ENCODE data around the gene BCAS3. TPM values are rescaled to one million over a fixed set of nuclear protein-coding genes. Genes with fewer than 3 reads are reported as not detected.

The BCAS3 gene
- total and polyA plus RNA-seq, 4 donors, result 5.8 to 24.6 (median 10.1) TPM

GRCh38 chr17:61253362-61253761, 575.7 kb downstream of the BCAS3 start:
- Histone ChIP-seq H3K27ac (ENCODE audit: low read depth in 1 of 2, low read length in 2 of 2) (peak overlapping the region in 1 of 2 donors; percentile 9), H3K27me3 (ENCODE audit: control insufficient read depth in 4 of 4, insufficient read depth in 4 of 4, low read length in 3 of 4) (no peaks in the 10 kb centered on the region), H3K4me1 (ENCODE audit: control insufficient read depth in 4 of 4, insufficient read depth in 4 of 4, low read length in 3 of 4) (peaks cover 0 to 2% (median under 1%) of the 10 kb centered on the region in 4 donors), H3K9me3 (ENCODE audit: control insufficient read depth in 4 of 4, low read length in 3 of 4) (no peaks in the 10 kb centered on the region), H3K36me3 (ENCODE audit: control insufficient read depth in 4 of 4, insufficient read depth in 3 of 4, low read depth in 1 of 4, low read length in 3 of 4) (no peaks in the 10 kb centered on the region), H3K9ac (ENCODE audit: low read depth in 1 of 2, low read length in 2 of 2) (no peak overlapping the region), H3K4me3 (ENCODE audit: low read depth in 1 of 3, low read length in 3 of 3) (no peak overlapping the region)
- TF ChIP-seq HNF4G (IDR thresholded peaks at IDR 0.05), result no peak
- peak; percentile 54 for TF ChIP-seq NR2F2 (IDR thresholded peaks at IDR 0.05)
- no peak for DNase-seq (ENCODE audit: low spot score)
- 78% methylated on average over 3 of the region's 3 CpGs for WGBS

- peak overlapping the region in 1 of 2 donors; percentile 9 for H3K27ac ChIP-seq (ENCODE audit: low read depth in 1 of 2, low read length in 2 of 2)
- H3K4me3 ChIP-seq (ENCODE audit: low read depth in 1 of 3, low read length in 3 of 3), result no peak overlapping the region
- TF ChIP-seq MAX (IDR thresholded peaks at IDR 0.05), result no peak
- no peak for TF ChIP-seq SP1 (IDR thresholded peaks at IDR 0.05)
- no peak for TF ChIP-seq EGR1 (IDR thresholded peaks at IDR 0.05; ENCODE audit: low read depth in 2 of 2)
- TF ChIP-seq REST (IDR thresholded peaks at IDR 0.05), result no peak
- TF ChIP-seq RAD21 (IDR thresholded peaks at IDR 0.05), result no peak
- TF ChIP-seq ZBTB33 (IDR thresholded peaks at IDR 0.05), result no peak
- TF ChIP-seq CTCF (IDR thresholded peaks at IDR 0.05; ENCODE audit: low read depth, low read length, missing input control), result no peak
- TF ChIP-seq TAF1 (conservative IDR thresholded peaks at IDR 0.05), result no peak
- TF ChIP-seq GABPA (IDR thresholded peaks at IDR 0.05 in 1 of 2, conservative IDR thresholded peaks at IDR 0.05 in 1 of 2), result no peak
- no peak for TF ChIP-seq JUND (IDR thresholded peaks at IDR 0.05)
- TF ChIP-seq HNF4G (IDR thresholded peaks at IDR 0.05), result no peak
- no peak for TF ChIP-seq ATF3 (IDR thresholded peaks at IDR 0.05)
- TF ChIP-seq YY1 (IDR thresholded peaks at IDR 0.05), result no peak
- TF ChIP-seq FOXA1 (IDR thresholded peaks at IDR 0.05), result no peak
- TF ChIP-seq HNF4A (conservative IDR thresholded peaks at IDR 0.05), result no peak
- no peak for TF ChIP-seq NR2F2 (IDR thresholded peaks at IDR 0.05)
- TF ChIP-seq RXRA (IDR thresholded peaks at IDR 0.05), result no peak
- no peak overlapping the region for H3K9ac ChIP-seq (ENCODE audit: low read depth in 1 of 2, low read length in 2 of 2)
- H3K4me1 ChIP-seq (ENCODE audit: control insufficient read depth in 4 of 4, insufficient read depth in 4 of 4, low read length in 3 of 4), result peaks cover 0 to 2% (median 0%) of the 10 kb centered on the region in 4 donors
- DNase-seq (ENCODE audit: low spot score), result no peak
- H3K36me3 ChIP-seq (ENCODE audit: control insufficient read depth in 4 of 4, insufficient read depth in 3 of 4, low read depth in 1 of 4, low read length in 3 of 4), result no peaks in the 10 kb centered on the region
- H3K9me3 ChIP-seq (ENCODE audit: control insufficient read depth in 4 of 4, low read length in 3 of 4), result no peaks in the 10 kb centered on the region
- H3K27me3 ChIP-seq (ENCODE audit: control insufficient read depth in 4 of 4, insufficient read depth in 4 of 4, low read length in 3 of 4), result no peaks in the 10 kb centered on the region
- WGBS, result 83% methylated on average over 10 of the region's 10 CpGs
Observed at GRCh38 chr17:61253937-61254574, 576.4 kb downstream of the BCAS3 start.
